AG08395 (cell line): ENCODE measurements around the gene TNK1.
"Not testable (repeated sequence)": the region's sequence is repeated elsewhere in the genome, so short reads cannot be mapped to it uniquely, and the experiment has no call there.

ENCODE experiments used
- DNase-seq: peaks from one replicate; pipeline ENCODE4 v3.0.0; 2012; ENCODE audit warnings: mixed read lengths, low spot score

Gene TNK1

DNA sequence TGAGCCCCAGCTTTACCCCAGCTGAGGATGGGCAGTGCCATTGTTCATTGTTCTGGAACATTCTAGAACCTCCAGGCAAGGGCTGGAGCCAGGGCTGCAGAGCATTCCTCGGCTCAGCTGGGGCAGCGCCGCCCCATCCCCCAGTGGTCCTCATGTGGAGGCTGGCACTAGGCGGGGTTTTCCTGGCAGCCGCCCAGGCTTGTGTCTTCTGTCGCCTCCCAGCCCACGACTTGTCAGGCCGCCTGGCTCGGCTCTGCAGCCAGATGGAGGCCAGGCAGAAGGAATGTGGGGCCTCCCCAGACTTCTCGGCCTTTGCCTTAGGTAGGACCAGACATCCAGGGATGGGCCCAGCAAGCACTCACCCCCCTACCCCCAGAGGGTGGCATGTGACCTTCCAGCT, 25.8 kb upstream of the TNK1 start, which contains the start of gene TMEM95:
TMEM95 (plus strand) TSS at position 104 of the 400 bp plus-strand sequence; CDS start at position 153, 49 bp downstream.
- DNase-seq, result peak; percentile 32

DNA sequence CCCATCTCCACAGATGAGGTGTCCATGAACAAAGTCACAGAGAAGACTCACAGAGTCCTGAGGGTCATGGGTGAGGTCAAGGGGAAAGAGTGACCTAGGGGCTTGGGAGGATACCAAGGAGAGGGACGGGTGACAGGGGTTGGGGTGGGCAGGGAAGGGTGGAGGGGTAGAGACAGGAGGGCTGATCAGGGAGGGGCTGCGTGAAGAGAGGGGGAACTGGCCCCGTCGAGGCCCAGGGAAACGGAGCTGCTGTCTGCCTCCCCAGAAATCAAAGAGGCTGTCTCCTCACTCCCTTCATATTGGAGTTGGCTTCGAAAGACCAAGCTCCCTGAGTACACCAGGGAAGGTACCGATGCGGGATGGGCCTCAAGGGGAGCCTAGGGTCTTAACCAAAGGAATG, 25.3 kb upstream of the TNK1 start:
- DNase-seq, result no peak

DNA sequence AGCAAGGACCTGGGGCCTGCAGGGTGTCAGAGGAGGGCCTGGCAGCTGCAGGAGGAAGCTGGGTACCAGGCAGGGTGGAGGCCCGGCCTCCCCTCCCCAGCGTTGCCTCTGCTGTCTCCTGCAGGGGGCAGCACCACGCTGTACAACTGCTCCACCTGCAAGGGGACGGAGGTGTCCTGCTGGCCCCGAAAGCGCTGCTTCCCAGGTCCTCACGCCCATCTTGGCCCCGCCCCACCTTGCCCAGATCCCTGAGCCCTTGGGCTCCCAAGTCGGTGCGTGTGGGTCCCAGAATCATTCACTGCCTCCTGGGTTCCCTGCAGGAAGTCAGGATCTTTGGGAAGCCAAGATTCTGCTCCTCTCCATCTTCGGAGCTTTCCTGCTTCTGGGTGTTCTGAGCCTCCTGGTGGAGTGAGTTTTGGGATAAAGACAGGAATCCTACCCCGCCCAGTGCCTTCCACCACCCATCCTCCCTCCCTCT, 24.8 kb upstream of the TNK1 start:
- peak; percentile 70 for DNase-seq

DNA sequence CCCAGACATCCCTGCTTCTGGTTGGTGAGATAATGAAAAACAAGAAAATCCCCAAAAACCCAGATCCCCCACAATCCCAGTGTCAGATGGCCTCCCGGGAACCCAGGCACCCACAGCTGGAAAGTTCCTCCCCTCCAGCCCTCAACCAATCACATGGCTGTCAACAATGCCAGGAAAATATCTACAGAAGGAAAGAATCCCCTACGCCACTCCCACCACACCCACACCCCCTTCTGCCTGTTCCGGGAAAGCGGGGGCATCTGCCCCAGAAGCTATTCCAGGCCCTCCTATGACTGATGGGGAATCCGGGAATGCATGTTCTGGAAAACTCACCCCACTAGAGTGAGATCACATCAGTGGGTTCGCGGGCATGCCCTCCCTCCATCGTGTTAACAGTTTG, 24.1 kb upstream of the TNK1 start:
- DNase-seq, result no peak

DNA sequence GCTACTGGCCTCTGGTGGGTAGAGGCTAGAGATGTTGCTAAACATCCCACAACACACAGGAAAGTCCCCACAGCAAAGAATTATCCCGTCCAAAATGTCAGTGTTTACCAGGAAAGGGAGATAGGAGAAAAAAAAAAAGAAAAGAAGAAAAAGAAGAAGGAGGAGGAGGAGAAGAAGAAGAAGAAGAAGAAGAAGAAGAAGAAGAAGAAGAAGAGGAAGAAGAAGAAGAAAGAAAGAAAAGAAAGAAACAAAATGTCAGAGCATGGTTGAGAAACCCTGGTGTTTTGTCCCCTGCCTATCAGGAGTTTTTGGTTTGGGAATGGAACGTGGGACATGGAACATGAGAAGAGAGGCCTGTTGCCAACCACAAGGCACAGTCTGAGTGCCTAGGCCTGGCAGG, 23.5 kb upstream of the TNK1 start:
- DNase-seq, result no peak

DNA sequence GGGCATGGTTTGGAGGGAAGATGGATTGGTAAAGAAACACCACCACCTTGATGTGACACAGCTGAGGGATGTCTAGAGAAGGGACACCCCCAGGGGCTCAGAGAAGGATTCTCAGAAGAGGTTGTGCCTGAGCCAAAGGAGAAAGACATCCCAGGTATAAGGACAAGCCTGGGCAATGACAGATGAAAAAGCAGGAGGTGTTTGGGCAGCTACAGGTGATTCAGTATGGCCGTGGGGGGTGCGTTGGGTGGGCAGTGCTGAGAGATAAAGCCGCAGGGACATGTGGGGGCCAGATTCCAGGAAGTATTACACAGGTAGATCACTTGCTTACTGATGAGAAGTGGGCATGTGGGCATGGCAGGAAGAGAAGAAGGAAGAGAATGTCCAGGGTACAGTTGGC, 19.0 kb upstream of the TNK1 start:
- DNase-seq, result no peak

DNA sequence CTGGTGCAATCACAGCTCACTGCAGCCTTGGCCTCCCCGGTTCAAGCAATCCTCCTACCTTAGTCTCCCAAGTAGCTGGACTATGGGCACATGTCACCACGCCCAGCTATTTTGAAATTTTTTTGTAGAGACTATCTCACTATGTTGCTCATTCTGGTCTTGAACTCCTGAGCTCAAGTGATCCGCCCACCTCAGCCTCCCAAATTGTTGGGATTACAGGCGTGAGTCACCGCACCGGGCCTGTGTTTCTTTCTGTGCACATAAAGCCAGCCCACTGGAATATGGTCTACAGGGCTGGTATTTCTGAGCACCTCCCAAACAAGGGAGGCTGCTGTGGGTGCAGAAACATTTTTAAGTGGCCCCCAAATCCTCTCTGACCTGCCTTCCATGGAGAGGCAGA, 17.6 kb upstream of the TNK1 start:
- DNase-seq, result no peak

DNA sequence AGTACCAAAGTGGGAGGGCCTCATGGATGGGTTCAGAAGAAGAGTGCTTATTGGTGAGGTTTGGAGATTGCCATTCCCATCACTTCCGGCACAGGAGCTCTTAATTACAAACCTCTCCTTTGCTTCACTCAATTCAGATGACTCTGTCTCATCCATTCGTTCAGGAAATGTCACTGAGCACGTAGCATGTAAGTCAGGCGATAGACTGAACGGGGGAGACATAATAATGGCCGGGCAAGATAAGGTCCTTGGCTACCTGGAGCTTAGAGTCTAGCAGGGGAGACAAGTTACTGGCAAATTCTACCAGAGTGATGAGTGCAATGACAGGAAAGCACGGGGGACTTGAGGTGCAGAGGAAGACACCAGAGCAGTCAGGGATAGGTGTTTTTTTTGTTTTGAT, 14.9 kb upstream of the TNK1 start:
- DNase-seq, result not testable (repeated sequence)

DNA sequence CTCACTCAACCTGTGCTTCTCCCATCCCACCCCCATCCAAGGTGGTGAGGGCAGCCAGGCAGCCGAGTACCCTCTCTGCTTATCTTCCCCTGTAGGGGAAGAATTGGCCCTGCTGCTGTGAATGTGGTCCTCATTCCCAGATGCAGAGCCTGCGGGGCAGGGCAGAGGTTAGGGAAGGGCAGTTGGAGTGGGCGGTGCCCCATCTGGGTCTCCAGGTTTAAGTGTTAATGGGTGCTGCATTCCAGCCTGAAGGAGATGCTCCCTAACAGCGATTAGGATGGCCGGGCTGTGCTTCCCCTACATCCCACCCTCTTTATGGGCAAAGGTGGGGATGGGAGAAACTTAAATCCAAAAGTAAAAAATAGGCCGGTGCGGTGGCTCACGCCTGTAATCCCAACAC, 13.8 kb upstream of the TNK1 start:
- DNase-seq, result no peak

DNA sequence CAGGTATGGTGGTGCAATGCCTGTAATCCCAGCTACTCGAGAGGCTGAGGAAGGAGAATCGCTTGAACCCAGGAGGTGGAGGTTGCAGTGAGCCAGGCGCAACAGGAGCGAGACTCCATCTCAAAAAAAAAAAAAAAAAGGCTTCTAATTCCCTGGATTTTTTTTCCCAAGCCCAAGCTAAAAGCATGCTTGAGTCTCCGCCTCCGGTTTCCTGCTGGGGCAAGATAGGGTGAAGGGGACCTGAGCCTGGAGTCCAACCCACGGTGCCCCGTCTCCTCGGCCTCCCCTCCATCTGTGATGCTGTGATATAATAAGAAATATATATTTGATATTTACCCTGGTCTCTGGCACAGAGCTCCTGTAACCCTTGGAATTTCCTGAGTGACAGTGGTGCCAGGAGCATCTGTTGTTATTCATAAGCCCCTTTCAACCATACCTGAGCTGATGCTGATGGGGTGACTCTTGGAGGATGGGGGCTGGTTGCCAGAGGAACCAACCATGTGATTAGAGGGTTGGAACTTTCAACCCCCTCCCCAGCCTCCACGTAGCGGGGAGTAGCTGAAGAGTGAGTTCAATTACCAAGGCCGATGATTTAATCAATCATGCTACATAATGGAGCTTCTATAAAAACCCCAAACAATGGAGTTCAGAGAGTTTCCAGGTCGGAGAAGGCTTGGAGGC, 12.8 kb upstream of the TNK1 start:
- DNase-seq, result no peak

DNA sequence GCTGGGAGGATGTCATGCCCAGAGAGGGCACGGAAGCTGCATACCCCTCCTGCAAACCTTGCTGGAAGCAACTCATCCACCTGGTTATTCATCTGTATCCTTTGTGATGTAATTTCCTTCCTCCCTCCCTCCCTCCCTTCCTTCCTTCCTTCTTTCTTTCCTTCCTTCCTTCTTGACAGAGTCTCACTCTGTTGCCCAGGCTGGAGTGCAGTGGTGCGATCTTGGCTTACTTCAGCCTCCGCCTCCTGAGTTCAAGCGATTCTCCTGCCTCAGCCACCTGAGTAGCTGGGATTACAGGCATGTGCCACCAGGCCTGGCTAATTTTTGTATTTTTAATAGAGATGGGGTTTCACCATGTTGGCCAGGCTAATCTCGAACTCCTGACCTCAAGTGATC, 12.3 kb upstream of the TNK1 start:
- not testable (repeated sequence) for DNase-seq

DNA sequence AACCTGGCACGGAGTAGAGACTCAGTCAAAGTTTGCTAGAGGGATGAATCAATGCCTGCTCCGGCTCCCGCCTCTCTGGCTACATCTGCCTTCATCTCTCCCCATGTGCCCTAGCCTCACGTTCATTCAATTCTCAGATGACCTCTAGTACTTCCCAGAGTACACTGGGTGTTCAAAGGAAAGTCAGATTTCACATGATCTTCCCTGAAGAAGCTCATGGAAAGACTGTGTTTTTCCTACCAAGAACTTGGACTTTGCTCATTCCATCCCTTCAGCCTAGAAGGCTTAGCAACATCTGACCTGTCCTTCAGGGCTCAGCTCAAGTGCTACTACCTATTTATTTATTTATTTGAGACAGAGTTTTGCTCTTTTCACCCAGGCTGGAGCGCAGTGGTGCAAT, 11.1 kb upstream of the TNK1 start:
- no peak for DNase-seq

DNA sequence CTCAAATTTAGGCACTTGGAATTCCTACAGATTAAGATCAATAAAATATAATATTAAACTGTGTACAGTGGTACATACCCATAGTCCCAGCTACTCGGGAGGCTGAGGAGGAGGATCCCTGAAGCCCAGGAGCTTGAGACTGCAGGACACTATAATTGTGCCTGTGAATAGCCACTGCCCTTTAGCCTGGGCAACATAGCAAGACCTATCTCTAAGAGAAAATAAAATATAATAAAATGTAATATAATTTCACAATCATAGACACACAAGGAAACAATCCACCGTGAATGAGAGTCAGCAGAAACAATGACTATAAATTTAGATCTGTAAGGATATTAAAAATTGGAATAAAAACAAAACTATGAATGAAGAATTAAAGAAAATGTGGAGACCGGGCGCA, 10.0 kb upstream of the TNK1 start:
- no peak for DNase-seq

DNA sequence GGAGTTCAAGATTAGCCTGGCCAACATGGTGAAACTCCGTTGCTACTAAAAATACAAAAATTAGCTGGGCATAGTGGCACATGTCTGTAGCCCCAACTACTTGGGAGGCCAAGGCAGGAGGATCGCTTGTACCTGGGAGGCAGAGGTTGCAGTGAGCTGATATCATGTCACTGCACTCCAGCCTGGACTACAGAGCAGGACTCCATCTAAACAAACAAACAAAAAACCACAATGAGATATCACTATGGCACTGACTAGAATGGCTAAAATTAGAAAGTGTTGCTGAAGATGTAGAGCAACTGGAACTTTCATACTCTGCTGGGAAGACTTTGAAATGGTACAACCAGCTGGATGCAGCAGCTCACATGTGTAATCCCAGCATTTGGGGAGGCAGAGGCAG, 6.5 kb upstream of the TNK1 start:
- no peak for DNase-seq

DNA sequence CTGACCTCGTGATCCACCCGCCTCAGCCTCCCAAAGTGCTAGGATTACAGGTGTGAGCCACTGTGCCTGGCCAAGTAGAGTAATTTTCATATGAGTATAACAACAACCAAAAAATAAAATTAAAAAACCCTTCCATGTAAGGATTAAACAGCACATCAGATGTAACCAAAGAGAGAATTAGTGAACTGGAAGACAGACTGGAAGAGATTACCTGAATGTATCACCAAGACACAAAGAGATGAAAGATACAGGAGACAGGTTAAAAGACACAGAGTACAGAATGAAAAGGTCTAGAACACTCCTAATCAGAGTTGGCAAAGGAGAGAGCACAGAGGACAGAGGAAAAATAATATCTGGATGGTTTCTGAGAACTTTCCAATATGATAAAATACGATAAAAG, 1.8 kb upstream of the TNK1 start:
- DNase-seq, result no peak

DNA sequence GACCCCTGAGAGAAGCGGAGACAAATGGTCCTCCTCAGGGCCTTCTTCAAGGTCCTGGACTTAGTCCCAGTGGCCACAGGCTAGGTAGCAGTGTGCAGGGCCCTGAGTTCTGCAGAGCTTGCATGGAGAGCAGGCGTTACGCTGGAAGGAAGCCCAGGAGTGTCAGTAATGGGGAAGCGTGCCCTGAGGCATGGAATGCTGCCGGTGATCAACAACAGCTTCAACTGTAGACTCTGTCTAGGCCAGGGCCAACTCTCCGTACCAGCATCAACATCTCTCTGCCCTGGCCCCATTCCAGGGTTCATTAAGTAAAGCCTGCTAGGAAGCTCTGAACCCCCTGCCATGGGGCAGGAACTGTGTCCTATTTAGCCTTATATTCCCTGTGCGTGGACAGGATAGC, 568 bp upstream of the TNK1 start:
- peak; percentile 82 for DNase-seq

DNA sequence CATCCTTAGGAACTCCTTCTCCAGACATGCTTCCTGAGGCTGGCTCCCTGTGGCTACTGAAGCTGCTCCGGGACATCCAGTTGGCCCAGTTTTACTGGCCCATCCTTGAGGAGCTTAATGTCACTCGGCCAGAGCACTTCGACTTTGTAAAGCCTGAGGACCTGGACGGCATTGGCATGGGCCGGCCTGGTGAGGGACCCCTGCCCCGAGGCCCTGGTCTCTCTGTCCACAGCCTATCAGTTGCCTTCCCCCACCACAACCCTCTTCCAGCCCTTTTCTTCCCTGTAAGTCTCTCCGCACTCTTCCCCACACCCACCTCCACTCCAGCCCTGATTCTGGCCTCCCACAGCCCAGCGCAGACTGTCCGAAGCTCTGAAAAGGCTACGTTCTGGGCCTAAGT, 2.0 kb downstream of the TNK1 start:
- no peak for DNase-seq

DNA sequence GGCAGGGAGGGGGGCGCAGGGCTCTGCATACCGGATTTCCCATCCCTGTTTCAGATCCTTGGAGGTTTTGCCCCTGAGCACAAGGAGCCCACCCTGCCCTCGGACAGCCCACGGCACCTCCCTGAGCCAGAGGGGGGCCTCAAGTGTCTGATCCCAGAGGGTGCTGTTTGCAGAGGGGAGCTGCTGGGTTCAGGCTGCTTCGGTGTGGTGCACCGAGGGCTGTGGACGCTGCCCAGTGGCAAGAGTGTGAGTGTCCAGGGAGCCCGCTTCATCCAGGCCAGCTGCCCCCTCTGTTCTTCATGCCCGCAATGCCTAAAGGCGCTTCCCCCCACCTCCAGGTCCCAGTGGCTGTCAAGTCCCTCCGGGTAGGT, 2.5 kb downstream of the TNK1 start:
- DNase-seq, result no peak

DNA sequence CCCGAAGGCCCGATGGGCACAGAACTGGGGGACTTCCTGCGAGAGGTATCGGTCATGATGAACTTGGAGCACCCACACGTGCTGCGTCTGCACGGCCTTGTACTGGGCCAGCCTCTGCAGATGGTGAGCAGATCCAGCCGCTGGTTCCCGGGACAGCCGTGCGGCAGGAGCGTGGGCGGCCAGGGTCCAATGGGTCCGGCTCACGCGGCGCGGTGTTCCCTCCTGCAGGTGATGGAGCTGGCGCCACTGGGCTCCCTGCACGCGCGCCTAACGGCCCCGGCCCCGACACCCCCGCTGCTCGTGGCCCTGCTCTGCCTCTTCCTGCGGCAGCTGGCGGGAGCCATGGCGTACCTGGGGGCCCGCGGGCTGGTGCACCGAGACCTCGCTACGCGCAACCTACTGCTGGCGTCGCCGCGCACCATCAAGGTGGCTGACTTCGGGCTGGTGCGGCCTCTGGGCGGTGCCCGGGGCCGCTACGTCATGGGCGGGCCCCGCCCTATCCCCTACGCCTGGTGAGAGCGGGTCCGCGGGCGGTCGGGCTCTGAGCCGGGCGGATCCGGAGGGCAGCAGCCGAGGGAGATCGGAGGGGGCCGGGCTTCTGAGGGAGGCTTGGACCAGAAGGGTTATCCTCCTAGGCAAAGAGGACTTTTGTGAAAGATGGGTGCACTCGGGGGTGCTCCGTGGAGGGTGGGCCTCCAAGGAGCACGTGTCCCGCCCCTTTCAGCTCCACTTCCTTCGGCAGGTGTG, 3.0 kb downstream of the TNK1 start:
- peak; percentile 40 for DNase-seq

DNA sequence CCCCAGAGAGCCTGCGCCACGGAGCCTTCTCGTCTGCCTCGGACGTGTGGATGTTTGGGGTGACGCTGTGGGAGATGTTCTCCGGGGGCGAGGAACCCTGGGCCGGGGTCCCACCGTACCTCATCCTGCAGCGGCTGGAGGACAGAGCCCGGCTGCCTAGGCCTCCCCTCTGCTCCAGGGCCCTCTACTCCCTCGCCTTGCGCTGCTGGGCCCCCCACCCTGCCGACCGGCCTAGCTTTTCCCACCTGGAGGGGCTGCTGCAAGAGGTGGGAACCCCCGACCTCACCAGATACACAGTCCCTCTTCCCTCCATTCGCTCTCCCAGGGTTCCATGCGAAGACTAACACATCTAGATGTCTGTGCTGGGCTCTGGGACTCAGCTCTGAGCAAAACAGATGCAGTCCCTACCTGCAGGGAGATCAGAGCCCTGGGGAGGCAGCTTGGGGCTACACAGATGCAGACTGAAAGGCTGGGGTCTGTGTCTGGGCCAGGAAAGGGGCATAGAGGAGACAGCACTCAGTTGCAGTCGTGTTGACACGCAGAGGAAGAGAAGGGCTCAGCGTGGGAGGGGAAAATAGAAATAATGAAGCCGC, 3.7 kb downstream of the TNK1 start:
- no peak for DNase-seq

DNA sequence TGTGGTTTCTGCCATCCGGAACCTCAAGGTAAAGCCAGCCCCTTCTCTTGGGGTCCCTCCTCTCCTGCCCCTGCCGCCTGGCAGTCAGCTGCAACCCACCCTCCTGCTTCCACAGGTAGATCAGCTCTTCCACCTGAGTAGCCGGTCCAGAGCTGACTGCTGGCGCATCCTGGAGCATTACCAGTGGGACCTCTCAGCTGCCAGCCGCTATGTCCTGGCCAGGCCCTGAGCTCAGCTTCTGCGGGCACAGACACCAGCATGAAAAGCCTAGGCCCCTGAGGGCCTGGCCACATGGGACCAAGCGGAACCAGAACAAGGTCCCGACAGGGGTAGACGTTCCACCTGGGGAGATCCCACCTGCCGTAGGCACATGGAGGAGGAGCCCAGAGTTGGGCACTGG, 8.0 kb downstream of the TNK1 start:
- DNase-seq, result no peak

DNA sequence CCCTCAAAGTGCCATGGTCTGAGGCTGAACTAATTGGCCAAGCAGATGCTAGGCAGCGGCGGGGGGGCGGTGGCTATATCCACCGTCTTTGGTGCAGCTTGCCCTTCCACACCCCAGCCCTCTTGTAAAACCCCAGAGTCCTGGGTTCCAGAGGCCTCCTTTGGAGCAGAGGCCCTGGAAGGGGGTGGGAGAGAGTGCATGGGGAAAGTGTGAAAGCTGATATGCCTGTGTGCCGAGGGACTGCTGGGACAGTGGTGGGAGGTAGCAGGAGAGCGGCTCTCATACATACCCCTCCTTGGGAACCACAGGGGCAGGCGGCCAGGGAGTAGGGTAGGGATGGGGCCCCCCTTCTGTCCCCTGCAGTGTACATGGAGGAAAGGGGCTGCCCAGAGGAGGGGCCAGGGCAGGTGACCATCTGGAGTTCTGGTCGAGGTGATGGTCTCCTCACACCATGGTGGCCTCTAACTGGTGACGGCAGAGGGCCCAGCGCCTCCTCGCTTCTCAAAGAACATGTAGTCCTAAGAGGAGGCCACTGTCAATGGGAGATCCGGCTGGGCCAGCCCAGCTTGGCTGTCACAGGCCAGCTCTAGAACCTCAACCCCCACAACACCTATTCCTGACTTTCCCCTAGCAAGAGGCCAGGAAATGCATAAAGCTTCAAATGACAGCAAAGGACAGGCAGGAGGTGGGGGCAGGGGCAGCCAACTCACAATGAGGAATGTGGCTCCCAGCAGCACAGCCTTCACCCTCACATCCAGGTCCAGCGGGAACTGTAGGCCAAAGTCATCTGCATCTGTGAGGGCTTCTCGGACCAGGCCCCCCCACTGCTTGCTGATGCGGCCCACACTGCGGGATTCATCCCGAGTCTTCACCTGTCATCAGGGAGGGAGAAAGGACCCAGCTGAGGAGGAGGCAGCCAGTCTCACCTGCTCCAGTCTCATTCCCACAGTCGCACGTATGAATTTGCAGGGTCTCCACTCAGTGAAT, 9.3 kb downstream of the TNK1 start:
- DNase-seq, result no peak
